GM19240 (cell line): ENCODE data around the gene KLHL22.
"Not testable (repeated sequence)": the region's sequence is repeated elsewhere in the genome, so short reads cannot be mapped to it uniquely, and the experiment has no call there.

Source experiments
- DNase-seq: peaks from one replicate; pipeline ENCODE4 v3.0.0; 2011; ENCODE audit warnings: low spot score; ENCODE audit not compliant: insufficient read length

The KLHL22 gene

DNA sequence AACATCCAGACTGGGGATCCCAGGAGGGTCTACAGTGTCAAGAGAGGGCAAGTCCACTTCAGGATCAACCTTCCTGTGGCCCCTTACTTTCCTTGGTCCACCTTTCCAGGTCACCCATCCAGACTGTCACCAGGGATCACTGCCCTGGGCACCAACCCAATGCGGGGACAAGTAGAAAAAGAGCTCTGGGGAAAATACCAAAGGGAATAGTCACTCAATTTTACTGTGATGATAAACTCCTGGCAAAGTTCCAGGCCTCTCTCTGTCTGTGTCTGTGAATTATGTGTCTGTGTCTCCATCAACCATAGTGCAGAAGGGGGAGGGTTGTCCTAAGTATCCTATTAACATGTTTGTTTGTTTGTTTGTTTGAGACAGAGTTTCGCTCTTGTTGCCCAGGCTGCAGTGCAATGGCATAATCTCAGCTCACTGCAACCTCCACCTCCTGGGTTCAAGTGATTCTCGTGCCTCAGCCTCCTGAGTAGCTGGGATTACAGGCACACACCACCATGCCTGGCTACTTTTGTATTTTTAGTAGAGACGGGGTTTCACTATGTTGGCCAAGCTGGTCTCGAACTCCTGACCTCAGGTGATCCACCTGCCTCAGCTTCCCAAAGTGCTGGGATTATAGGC is 8.8 kb upstream of the KLHL22 start:
- not testable (repeated sequence) for DNase-seq

DNA sequence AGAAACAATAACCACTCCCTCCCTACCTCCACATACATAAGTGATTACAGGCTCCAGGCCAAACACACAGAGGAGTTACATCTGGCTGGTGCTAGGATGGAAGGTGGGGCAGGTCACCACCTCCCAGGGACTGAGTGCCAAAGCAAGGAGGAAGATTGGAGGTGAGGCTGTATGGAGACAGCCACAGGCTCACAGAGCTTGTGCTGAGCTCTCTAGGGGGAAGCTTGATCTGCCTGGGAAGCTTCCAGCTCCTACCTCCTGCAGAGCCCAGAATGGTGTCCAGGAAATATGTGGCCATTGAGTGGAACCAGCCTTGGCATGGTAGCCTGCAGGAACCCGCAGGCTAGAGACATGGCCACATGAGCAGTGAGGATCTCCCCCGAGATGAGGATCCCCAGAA is 8.2 kb upstream of the KLHL22 start:
- DNase-seq, result no peak

DNA sequence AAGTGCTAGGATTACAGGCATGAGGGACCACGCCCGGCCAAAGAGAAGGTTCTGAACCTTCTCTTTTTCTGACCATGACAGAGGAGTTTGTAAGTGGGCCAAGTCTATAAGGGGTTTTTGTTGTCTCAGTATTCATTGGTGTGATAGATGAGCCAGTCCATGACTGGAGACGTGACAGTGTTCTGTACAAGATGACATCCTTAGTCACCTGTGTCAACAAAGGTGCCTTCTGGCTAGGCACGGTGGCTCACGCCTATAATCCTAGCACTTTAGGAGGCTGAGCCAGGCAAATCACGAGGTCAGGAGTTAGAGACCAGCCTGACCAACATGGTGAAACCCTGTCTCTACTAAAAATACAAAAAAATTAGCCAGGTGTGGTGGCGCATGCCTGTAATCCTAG is 4.2 kb upstream of the KLHL22 start:
- no peak for DNase-seq

GRCh38 chr22:20498913-20499312 is 3.3 kb upstream of the KLHL22 start:
- no peak for DNase-seq

GRCh38 chr22:20497426-20497825 is 1.8 kb upstream of the KLHL22 start:
- no peak for DNase-seq

DNA sequence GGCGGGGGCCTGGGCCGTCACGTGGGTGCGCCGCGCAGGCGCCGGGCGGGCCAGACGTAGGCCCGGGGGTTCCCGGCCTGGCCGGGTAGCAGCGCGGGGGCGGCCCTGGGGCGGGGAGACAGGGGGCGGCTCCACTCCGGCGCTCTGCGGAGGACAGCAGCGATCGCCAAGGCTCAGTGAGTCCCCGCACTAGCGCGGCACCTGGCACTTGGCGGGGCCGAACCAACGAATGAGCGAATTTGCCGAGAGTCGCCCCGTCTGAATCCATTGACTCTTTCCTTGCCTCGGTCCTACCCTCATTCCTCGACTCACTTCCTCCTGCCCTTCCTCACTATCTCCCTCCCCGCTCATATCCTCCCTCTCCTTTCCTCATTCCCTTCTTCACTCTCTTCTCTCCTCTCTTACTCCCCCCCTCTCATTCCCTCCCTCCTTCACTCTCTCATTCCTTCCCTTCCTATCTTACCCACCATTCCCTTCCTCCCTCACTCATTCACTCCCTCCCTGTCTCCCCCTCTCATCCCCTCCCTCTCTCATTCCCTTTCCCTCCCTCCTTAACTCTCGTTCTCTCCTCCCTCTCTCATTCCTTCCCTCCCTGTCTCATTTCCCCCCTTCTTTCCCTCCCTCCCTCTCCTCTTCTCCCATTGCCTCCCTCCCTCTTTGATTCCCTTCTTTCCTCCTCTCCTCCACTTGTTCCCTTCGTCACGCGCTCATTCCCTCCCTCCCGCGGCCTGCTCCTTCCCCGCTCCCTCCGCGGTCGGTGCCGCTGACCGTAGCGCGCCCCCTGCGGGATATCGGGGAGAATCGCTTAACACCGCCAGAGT is 476 bp upstream of the KLHL22 start:
- DNase-seq, result peak; percentile 97

- no peak for DNase-seq
Measured at GRCh38 chr22:20491346-20491745, 4.2 kb downstream of the KLHL22 start.

GRCh38 chr22:20490941-20491307 is 4.7 kb downstream of the KLHL22 start:
- no peak for DNase-seq

DNA sequence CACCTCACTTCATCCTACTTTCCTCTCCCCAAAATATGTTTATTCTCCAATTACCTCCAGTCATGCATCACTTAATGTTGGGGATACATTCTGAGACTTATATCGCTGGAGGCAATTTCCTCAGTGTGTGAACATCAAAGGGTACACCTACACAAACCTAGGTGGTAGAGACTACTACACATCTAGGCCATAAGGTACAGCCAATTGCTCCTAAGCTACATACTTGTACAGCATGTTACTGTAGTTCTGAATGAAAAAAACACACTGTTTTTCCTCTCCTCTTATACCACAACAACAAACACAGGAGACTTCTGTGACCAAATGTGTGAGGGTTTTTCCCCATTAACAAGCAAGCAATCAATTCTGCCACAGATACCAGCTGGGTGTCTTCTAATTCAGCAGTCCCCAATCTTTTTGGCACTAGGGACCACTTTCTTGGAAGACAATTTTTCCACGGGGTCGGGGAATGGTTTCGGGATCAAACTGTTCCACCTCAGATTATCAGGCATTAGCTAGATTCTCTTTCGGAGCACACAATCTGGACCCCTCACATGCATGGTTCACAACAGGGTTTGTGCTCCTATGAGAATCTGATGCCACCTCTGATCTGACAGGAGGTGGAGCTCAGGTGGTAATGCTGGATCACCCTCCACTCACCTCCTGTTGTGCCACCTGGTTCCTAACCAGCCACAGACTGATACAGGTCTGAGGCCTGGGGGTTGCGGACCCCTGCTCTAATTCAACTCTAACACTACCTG is 5.2 kb downstream of the KLHL22 start:
- no peak for DNase-seq

GRCh38 chr22:20488946-20489345 is 6.6 kb downstream of the KLHL22 start:
- DNase-seq, result no peak

GRCh38 chr22:20487715-20488114 is 7.9 kb downstream of the KLHL22 start:
- DNase-seq, result no peak

DNA sequence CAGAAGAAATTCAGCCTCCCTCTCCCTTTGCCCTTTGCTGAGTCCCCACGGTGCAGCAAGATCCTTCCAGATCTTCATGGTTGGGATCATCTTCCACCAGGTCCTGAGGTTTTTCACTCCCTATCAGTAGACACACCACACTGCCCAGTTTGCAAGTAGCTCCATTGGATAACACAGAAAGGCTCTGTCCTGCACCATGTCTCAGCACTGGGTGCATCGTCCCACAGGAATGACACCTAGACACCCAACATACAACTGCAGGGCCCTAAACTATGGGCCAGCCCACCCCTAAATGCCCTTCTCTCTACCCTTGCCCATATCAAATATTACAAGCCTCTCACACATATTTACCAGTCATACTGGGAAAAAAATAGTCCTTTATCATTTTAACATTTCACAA is 9.4 kb downstream of the KLHL22 start:
- DNase-seq, result no peak

DNA sequence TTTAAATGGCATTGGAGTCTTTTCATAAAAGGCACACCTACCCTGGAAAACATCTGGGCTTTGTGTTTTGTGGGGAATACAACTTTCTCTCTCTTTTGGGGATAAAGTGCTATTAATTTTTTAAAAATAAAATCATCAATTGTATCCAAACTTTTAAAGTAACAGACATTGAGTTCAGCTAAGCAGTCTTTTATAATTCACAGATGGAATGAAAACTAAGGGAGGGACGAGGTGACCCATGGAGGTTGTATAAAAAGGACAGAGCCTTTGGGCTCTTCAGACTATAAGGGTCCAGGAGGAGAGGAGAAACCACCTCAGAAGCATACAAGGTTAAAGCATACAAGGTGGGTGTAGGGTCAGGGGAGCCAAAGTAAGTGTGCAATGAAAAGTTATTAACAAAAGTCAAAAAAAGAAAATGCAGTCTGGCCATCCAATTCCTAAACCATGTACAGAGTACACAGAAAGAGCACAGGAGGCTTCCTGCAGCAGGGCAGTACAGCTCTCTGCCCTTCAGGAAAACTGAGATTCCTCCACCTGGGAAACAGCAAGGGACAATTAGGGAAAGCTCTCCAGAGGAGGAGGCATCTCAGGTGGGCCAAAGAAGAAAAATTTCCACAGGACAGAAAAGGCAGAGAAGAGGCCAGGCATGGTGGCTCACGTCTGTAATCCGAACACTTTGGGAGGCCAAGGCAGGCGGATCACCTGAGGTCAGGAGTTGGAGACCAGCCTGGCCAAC is 10.5 kb downstream of the KLHL22 start:
- no peak for DNase-seq

GRCh38 chr22:20483771-20484170 is 11.8 kb downstream of the KLHL22 start:
- DNase-seq, result no peak

GRCh38 chr22:20483143-20483506 is 12.5 kb downstream of the KLHL22 start:
- DNase-seq, result not testable (repeated sequence)

- no peak for DNase-seq
Measured at GRCh38 chr22:20479612-20480196, 15.9 kb downstream of the KLHL22 start.

- not testable (repeated sequence) for DNase-seq
Measured at GRCh38 chr22:20478059-20478458, 17.5 kb downstream of the KLHL22 start.

DNA sequence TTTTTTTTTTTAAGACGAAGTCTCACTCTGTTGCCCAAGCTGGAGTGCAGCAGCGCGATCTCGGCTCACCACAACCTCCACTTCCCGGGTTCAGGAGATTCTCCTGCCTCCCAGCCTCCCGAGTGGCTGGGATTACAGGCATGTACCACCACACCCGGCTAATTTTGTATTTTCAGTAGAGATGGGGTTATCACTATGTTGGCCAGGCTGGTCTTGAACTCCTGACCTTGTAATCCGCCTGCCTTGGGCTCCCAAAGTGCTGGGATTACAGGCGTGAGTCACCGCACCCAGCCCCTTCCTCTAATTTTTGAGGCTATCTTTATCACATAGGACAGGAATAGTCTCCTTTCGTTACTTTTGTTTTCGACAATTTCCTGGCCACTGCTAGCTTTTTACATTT is 20.0 kb downstream of the KLHL22 start:
- not testable (repeated sequence) for DNase-seq

- no peak for DNase-seq
Measured at GRCh38 chr22:20475115-20475436, 20.5 kb downstream of the KLHL22 start.

DNA sequence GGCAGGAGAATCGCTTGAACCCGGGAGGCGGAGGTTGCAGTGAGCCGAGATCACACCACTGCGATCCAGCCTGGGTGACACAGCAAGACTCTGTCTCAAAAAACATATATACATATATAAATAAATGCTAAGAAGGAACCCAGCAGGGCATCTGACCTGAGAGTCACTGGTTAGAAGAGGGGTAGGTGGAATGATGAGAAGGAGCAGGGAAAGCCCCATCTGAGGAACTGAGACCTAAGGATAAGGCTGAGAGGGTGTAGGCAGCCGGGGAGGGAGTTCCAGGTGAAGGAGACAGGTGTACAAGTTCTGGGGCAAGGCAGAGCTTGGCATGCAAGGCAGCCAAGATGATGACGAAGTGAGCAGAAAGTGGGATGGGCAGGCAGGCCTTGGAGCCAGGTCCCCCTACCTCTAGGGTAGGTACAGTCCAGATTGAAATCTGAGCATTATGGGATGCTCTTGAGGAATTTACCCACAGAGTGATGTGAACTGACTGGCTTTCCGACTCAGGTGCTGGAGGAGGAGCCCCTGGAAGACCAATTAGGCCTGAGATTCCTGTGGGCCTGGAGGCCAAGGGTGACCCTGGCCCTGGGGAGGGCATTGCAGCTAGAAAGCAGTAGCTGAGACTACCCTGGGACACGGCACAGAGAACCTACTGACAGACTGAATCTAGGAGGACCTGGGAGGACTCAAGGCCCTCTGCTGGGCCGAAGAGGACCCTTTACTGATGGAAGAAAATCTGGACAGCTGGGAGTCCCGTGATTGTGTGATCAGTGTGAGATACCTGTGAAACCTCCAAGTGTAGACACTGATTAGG is 22.8 kb downstream of the KLHL22 start:
- no peak for DNase-seq
